Smooth muscle cell (in vitro differentiated cells): ENCODE data around the gene ZNF521. TPM values are rescaled to one million over a fixed set of nuclear protein-coding genes. Genes with fewer than 3 reads are reported as not detected.

Source experiments
- DNase-seq: peaks from one replicate; lab custom pipeline; 2025; ENCODE audit not compliant: unreplicated experiment; lab: John Stamatoyannopoulos, UW
- H2AFZ ChIP-seq: fragments of 200-600 bp; sonication (generic); 2 replicates; pipeline ENCODE4 v1.6.0; 2016; ENCODE audit warnings: antibody characterized with exemption, low read depth, mild to moderate bottlenecking
- H3F3A ChIP-seq: fragments of 200-600 bp; sonication (generic); 2 replicates; pipeline ENCODE4 v1.6.0; 2017; ENCODE audit warnings: antibody characterized with exemption, low read depth
- H3K27ac ChIP-seq: fragments of 200-600 bp; sonication (generic); 2 replicates; pipeline ENCODE4 v1.5.1; 2016; ENCODE audit warnings: low read depth, mild to moderate bottlenecking
- H3K27me3 ChIP-seq: fragments of 200-600 bp; sonication (generic); 2 replicates; pipeline ENCODE4 v1.6.1; 2016; ENCODE audit warnings: low read depth, mild to moderate bottlenecking
- H3K36me3 ChIP-seq: fragments of 200-600 bp; sonication (generic); 2 replicates; pipeline ENCODE4 v1.5.1; 2016; ENCODE audit warnings: low read depth
- H3K4me1 ChIP-seq: fragments of 200-600 bp; sonication (generic); 2 replicates; pipeline ENCODE4 v1.5.1; 2016; ENCODE audit warnings: low read depth
- H3K4me2 ChIP-seq: fragments of 200-600 bp; sonication (generic); 2 replicates; pipeline ENCODE4 v1.6.0; 2016; ENCODE audit warnings: mild to moderate bottlenecking
- H3K4me3 ChIP-seq: fragments of 200-600 bp; sonication (generic); 2 replicates; pipeline ENCODE4 v1.5.1; 2016; ENCODE audit warnings: mild to moderate bottlenecking
- H3K79me2 ChIP-seq: fragments of 200-600 bp; sonication (generic); 2 replicates; pipeline ENCODE4 v1.6.0; 2016; ENCODE audit warnings: low read depth, mild to moderate bottlenecking
- H3K9ac ChIP-seq: fragments of 200-600 bp; sonication (generic); 2 replicates; pipeline ENCODE4 v1.6.0; 2016; ENCODE audit warnings: low read depth
- H3K9me3 ChIP-seq: fragments of 200-600 bp; sonication (generic); replicated peaks from 2 replicates; pipeline ENCODE4 v1.5.1; 2016; ENCODE audit warnings: low read depth
- H4K20me1 ChIP-seq: fragments of 200-600 bp; sonication (generic); 2 replicates; pipeline ENCODE4 v1.6.0; 2016; ENCODE audit warnings: low read depth
- CTCF ChIP-seq: fragments of 200-600 bp; sonication (generic); IDR thresholded peaks from 2 replicates; pipeline ENCODE4 v1.5.1; 2017; ENCODE audit warnings: borderline replicate concordance, mild to moderate bottlenecking, antibody characterized with exemption; ENCODE audit not compliant: insufficient read depth, poor library complexity, severe bottlenecking
- WGBS: methylation state at CpG from one replicate; pipeline ENCODE4 v1.1.7; 2016; ENCODE audit warnings: low lambda C conversion rate; 5-methylcytosine and 5-hydroxymethylcytosine counted together
- polyA plus RNA-seq: library from polyadenylated mRNA; unstranded; fragments of >200 nt; fragmentation: Nextera tagmentation; extraction: Ambion mirVana; gene quantifications from 2 replicates; pipeline ENCODE4 v1.2.1, GENCODE V29; 2016
- total RNA-seq: library from RNA; depleted of rRNA; stranded (reverse); fragments of >200 nt; gene quantifications from 2 replicates; pipeline ENCODE4 v1.2.3, GENCODE V29; 2014

ZNF521 gene
- total and polyA plus RNA-seq, 2 experiments from 2014 or later = 19.9 to 36.4 TPM

- Histone ChIP-seq H2AFZ (no peak overlapping the region), H4K20me1 (peaks cover 3% of the 10 kb centered on the region), H3K9ac (no peak overlapping the region), H3K27ac (no peak overlapping the region), H3K36me3 (no peaks in the 10 kb centered on the region), H3K4me2 (peak overlapping the region; percentile 31), H3K4me1 (peaks cover 11% of the 10 kb centered on the region), H3K79me2 (no peaks in the 10 kb centered on the region), H3F3A (no peaks in the 10 kb centered on the region), H3K4me3 (no peak overlapping the region), H3K9me3 (no peaks in the 10 kb centered on the region), H3K27me3 (no peaks in the 10 kb centered on the region)
- TF ChIP-seq CTCF = no peak
- WGBS = 45% methylated on average over 1 of the region's 1 CpG
- no peak for DNase-seq
These were observed 185.9 kb downstream of the ZNF521 start for GRCh38 chr18:25166113-25166512.

- Histone ChIP-seq H3K9me3 (no peaks in the 10 kb centered on the region), H3K36me3 (no peaks in the 10 kb centered on the region), H3K27ac (no peak overlapping the region), H3K4me2 (peak overlapping the region; percentile 31), H3K4me1 (peaks cover 11% of the 10 kb centered on the region), H4K20me1 (peaks cover 3% of the 10 kb centered on the region), H3K9ac (no peak overlapping the region), H3K79me2 (no peaks in the 10 kb centered on the region), H3K27me3 (no peaks in the 10 kb centered on the region), H3F3A (no peaks in the 10 kb centered on the region), H3K4me3 (no peak overlapping the region), H2AFZ (no peak overlapping the region)
- no peak for DNase-seq
- 81% methylated on average over 10 of the region's 10 CpGs for WGBS
- TF ChIP-seq CTCF = no peak
These were observed 186.8 kb downstream of the ZNF521 start for GRCh38 chr18:25164848-25165811.

- Histone ChIP-seq H3K27me3 (no peaks in the 10 kb centered on the region), H3K4me2 (no peak overlapping the region), H3K4me1 (peaks cover 11% of the 10 kb centered on the region), H3K9me3 (no peaks in the 10 kb centered on the region), H3K36me3 (no peaks in the 10 kb centered on the region), H2AFZ (no peak overlapping the region), H3K4me3 (no peak overlapping the region), H3K27ac (no peak overlapping the region), H3K79me2 (no peaks in the 10 kb centered on the region), H3F3A (no peaks in the 10 kb centered on the region), H4K20me1 (no peaks in the 10 kb centered on the region), H3K9ac (no peak overlapping the region)
- WGBS = 95% methylated on average over 6 of the region's 6 CpGs
- TF ChIP-seq CTCF = no peak
- no peak for DNase-seq
These were observed 187.6 kb downstream of the ZNF521 start for GRCh38 chr18:25164211-25164847.
